ENCODE results near the gene HLF.
A peak's percentile ranks its signal among the peaks of the same experiment; 100 is the strongest.

The HLF gene

GRCh38 chr17:55264645-55265298, at the start of gene HLF:
HLF (plus strand) TSS chr17:55264960; CDS start chr17:55265485, 525 bp downstream.
- H3K4me3 ChIP-seq (ENCODE audit: low read depth, low read length) = peak within 1 kb of the TSS; percentile 41
- TF ChIP-seq CTCF (conservative IDR thresholded peaks at IDR 0.05; ENCODE audit: low read depth, low read length) = no peak
- peak; percentile 64 for DNase-seq (ENCODE audit: low read depth)

GRCh38 chr17:55215711-55216110, 49.0 kb upstream of the HLF start:
- DNase-seq (ENCODE audit: low read depth) = no peak
- no peak overlapping the region for H3K4me3 ChIP-seq (ENCODE audit: low read depth, low read length)
- TF ChIP-seq CTCF (conservative IDR thresholded peaks at IDR 0.05; ENCODE audit: low read depth, low read length) = no peak

GRCh38 chr17:55216888-55217287, 47.9 kb upstream of the HLF start:
- no peak overlapping the region for H3K4me3 ChIP-seq (ENCODE audit: low read depth, low read length)
- no peak for DNase-seq (ENCODE audit: low read depth)
- no peak for TF ChIP-seq CTCF (conservative IDR thresholded peaks at IDR 0.05; ENCODE audit: low read depth, low read length)

GRCh38 chr17:55219459-55219858, 45.3 kb upstream of the HLF start:
- DNase-seq (ENCODE audit: low read depth) = no peak

GRCh38 chr17:55219934-55220333, 44.8 kb upstream of the HLF start:
- TF ChIP-seq CTCF (conservative IDR thresholded peaks at IDR 0.05; ENCODE audit: low read depth, low read length) = no peak
- no peak overlapping the region for H3K4me3 ChIP-seq (ENCODE audit: low read depth, low read length)
- peak; percentile 5 for DNase-seq (ENCODE audit: low read depth)

More at GRCh38 chr17:55219459-55219858, 45.3 kb upstream of the HLF start:
- no peak overlapping the region for H3K4me3 ChIP-seq (ENCODE audit: low read depth, low read length)
- TF ChIP-seq CTCF (conservative IDR thresholded peaks at IDR 0.05; ENCODE audit: low read depth, low read length) = no peak

GRCh38 chr17:55223524-55223923, 41.2 kb upstream of the HLF start:
- DNase-seq (ENCODE audit: low read depth) = no peak
- no peak for TF ChIP-seq CTCF (conservative IDR thresholded peaks at IDR 0.05; ENCODE audit: low read depth, low read length)
- no peak overlapping the region for H3K4me3 ChIP-seq (ENCODE audit: low read depth, low read length)

GRCh38 chr17:55224746-55225145, 40.0 kb upstream of the HLF start:
- TF ChIP-seq CTCF (conservative IDR thresholded peaks at IDR 0.05; ENCODE audit: low read depth, low read length) = no peak
- H3K4me3 ChIP-seq (ENCODE audit: low read depth, low read length) = no peak overlapping the region
- DNase-seq (ENCODE audit: low read depth) = no peak

Measured in choroid plexus epithelial cell (primary cell).